GM18526 (cell line): ENCODE results near the gene SYNE3.

ENCODE experiments used
- POLR2A ChIP-seq: IDR thresholded peaks from 3 replicates; pipeline ENCODE4 v1.6.1; 2011; ENCODE audit not compliant: insufficient read length; ENCODE audit errors: extremely low read depth

SYNE3 gene

GRCh38 chr14:95468448-95469133 is 47.9 kb downstream of the SYNE3 start:
- TF ChIP-seq POLR2A: no peak

DNA sequence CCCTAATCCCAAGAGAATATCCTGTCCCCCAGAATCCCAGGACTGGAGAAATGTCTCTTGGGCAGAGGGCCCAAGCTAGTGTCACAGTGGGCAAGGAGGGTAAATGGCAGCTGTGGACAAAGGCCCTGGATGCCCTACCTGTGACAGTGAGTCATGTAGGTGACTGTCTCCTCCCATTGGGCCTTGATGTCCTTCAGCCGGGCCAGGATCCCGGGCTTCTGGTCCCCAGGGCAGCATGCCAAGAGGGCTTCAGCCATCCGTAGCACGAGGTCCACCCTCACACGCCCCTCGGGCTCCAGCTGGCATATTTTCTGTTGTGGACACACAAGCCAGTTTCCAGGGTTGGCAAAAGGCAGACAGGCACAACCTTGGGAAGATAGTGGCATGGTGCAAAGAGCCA is 48.8 kb downstream of the SYNE3 start:
- TF ChIP-seq POLR2A: no peak

DNA sequence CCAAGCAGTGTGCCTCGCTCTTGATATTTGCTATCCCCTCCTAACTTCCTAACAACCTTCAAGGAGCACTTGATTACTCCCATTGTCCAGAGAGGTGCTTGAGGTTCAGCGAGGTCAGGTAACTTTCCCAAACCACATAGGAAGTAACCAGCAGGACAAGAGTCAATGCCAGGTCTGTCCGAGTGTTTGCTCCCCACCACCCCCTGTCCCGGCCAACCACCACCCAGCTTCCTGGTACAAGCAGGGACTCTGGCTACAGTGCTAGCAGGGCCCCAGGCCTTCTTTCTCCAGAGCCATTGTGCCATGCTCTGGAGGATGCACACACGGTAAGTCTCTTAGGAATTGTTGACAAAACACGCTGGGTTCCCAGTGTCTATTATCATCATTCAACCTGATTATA is 49.2 kb downstream of the SYNE3 start:
- no peak for TF ChIP-seq POLR2A
